ENCODE measurements around the gene IL18R1. TPM values are rescaled to one million over a fixed set of nuclear protein-coding genes. Genes with fewer than 3 reads are reported as not detected.

Gene IL18R1
- total and polyA plus RNA-seq, 2 donors = 7.5 to 9.8 TPM

DNA sequence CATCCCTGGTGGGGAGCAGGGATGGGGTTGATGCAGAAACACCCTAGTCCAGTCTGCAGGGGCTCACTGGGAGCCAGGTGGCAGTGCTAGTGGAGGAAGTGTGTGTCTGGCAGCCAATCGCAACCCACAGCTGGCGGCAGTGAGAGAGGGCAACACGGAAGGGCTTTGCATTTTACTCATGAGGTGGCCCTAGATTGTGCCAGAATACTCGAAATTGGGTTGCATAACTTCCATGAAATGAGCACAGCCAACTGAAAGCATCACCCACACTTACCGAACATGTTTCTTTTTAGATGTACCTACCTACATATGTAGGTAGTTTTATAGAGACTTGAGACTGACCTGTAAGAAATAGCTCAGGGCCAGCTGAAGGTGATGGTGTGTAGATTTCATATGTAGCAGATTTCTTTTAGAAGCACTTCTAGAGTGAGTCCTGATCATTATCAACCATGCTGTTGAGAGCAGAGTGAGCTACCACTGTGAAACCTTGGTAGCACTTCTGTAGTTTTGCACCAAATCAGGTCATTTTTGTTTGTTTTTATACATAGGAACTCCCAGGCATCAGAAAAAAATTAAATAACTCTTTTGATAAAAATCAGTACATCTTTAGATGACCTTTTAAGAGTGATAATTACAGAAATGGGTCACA is 13.0 kb downstream of the IL18R1 start:
- 96% methylated on average over 5 of the region's 5 CpGs for WGBS
- DNase-seq (ENCODE audit: low read depth in 6 of 9, low spot score in 9 of 9) = no peak
- peaks cover 0 to 4% of the 10 kb centered on the region in 2 donors for H3K4me1 ChIP-seq (ENCODE audit: control insufficient read depth in 2 of 2, insufficient read depth in 2 of 2, low read length in 2 of 2)
- H3K9me3 ChIP-seq (ENCODE audit: control insufficient read depth in 2 of 2, insufficient read depth in 1 of 2, low read length in 1 of 2) = peaks cover 0 to 7% of the 10 kb centered on the region in 2 donors
- H3K4me3 ChIP-seq (ENCODE audit: low read length in 2 of 2) = no peak overlapping the region
- no peaks in the 10 kb centered on the region for H3K27me3 ChIP-seq (ENCODE audit: control insufficient read depth in 2 of 2, insufficient read depth in 1 of 2, low read length in 1 of 2)
- peak overlapping the region in 1 of 2 donors; percentile 2 for H3K27ac ChIP-seq (ENCODE audit: low read depth in 1 of 2, low read length in 1 of 2)
- no peaks in the 10 kb centered on the region for H3K36me3 ChIP-seq (ENCODE audit: control insufficient read depth in 2 of 2, insufficient read depth in 2 of 2, low read length in 1 of 2)

GRCh38 chr2:102369866-102370265 is 14.3 kb downstream of the IL18R1 start:
- WGBS = 97% methylated on average over 1 of the region's 1 CpG
- no peak for DNase-seq (ENCODE audit: low read depth in 6 of 9, low spot score in 9 of 9)

GRCh38 chr2:102376052-102376591 is 20.5 kb downstream of the IL18R1 start:
- Histone ChIP-seq H3K27me3 (ENCODE audit: control insufficient read depth in 2 of 2, insufficient read depth in 1 of 2, low read length in 1 of 2) (no peaks in the 10 kb centered on the region), H3K4me3 (ENCODE audit: low read length in 2 of 2) (no peak overlapping the region), H3K27ac (ENCODE audit: low read depth in 1 of 2, low read length in 1 of 2) (no peak overlapping the region), H3K9me3 (ENCODE audit: control insufficient read depth in 2 of 2, insufficient read depth in 1 of 2, low read length in 1 of 2) (no peaks in the 10 kb centered on the region), H3K36me3 (ENCODE audit: control insufficient read depth in 2 of 2, insufficient read depth in 2 of 2, low read length in 1 of 2) (no peaks in the 10 kb centered on the region), H3K4me1 (ENCODE audit: control insufficient read depth in 2 of 2, insufficient read depth in 2 of 2, low read length in 2 of 2) (no peaks in the 10 kb centered on the region)
- WGBS = 97% methylated on average over 1 of the region's 1 CpG
- DNase-seq (ENCODE audit: low read depth in 6 of 9, low spot score in 9 of 9) = no peak

More at GRCh38 chr2:102369866-102370265, 14.3 kb downstream of the IL18R1 start:
- no peak overlapping the region for H3K27ac ChIP-seq (ENCODE audit: low read depth in 1 of 2, low read length in 1 of 2)
- H3K9me3 ChIP-seq (ENCODE audit: control insufficient read depth in 2 of 2, insufficient read depth in 1 of 2, low read length in 1 of 2) = peaks cover 0 to 7% of the 10 kb centered on the region in 2 donors
- peaks cover 0 to 4% of the 10 kb centered on the region in 2 donors for H3K4me1 ChIP-seq (ENCODE audit: control insufficient read depth in 2 of 2, insufficient read depth in 2 of 2, low read length in 2 of 2)
- no peaks in the 10 kb centered on the region for H3K27me3 ChIP-seq (ENCODE audit: control insufficient read depth in 2 of 2, insufficient read depth in 1 of 2, low read length in 1 of 2)
- no peak overlapping the region for H3K4me3 ChIP-seq (ENCODE audit: low read length in 2 of 2)
- no peaks in the 10 kb centered on the region for H3K36me3 ChIP-seq (ENCODE audit: control insufficient read depth in 2 of 2, insufficient read depth in 2 of 2, low read length in 1 of 2)

GRCh38 chr2:102383722-102384121 is 28.1 kb downstream of the IL18R1 start:
- Histone ChIP-seq H3K27me3 (ENCODE audit: control insufficient read depth in 2 of 2, insufficient read depth in 1 of 2, low read length in 1 of 2) (no peaks in the 10 kb centered on the region), H3K4me1 (ENCODE audit: control insufficient read depth in 2 of 2, insufficient read depth in 2 of 2, low read length in 2 of 2) (no peaks in the 10 kb centered on the region), H3K4me3 (ENCODE audit: low read length in 2 of 2) (no peak overlapping the region), H3K36me3 (ENCODE audit: control insufficient read depth in 2 of 2, insufficient read depth in 2 of 2, low read length in 1 of 2) (no peaks in the 10 kb centered on the region), H3K27ac (ENCODE audit: low read depth in 1 of 2, low read length in 1 of 2) (no peak overlapping the region), H3K9me3 (ENCODE audit: control insufficient read depth in 2 of 2, insufficient read depth in 1 of 2, low read length in 1 of 2) (peaks cover 0 to 3% of the 10 kb centered on the region in 2 donors)
- DNase-seq (ENCODE audit: low read depth in 6 of 9, low spot score in 9 of 9) = no peak

- Histone ChIP-seq H3K27ac (ENCODE audit: low read depth in 1 of 2, low read length in 1 of 2) (no peak overlapping the region), H3K4me1 (ENCODE audit: control insufficient read depth in 2 of 2, insufficient read depth in 2 of 2, low read length in 2 of 2) (no peaks in the 10 kb centered on the region), H3K9me3 (ENCODE audit: control insufficient read depth in 2 of 2, insufficient read depth in 1 of 2, low read length in 1 of 2) (peaks cover 0 to 3% of the 10 kb centered on the region in 2 donors), H3K4me3 (ENCODE audit: low read length in 2 of 2) (no peak overlapping the region), H3K36me3 (ENCODE audit: control insufficient read depth in 2 of 2, insufficient read depth in 2 of 2, low read length in 1 of 2) (no peaks in the 10 kb centered on the region), H3K27me3 (ENCODE audit: control insufficient read depth in 2 of 2, insufficient read depth in 1 of 2, low read length in 1 of 2) (no peaks in the 10 kb centered on the region)
- DNase-seq (ENCODE audit: low read depth in 6 of 9, low spot score in 9 of 9) = no peak
- whole genome bisulfite sequencing = 95% methylated on average over 1 of the region's 1 CpG
These were observed 29.9 kb downstream of the IL18R1 start for GRCh38 chr2:102385522-102385921.

- H3K27ac ChIP-seq (ENCODE audit: low read depth in 1 of 2, low read length in 1 of 2) = no peak overlapping the region
- DNase-seq (ENCODE audit: low read depth in 6 of 9, low spot score in 9 of 9) = no peak
- WGBS = 94% methylated on average over 3 of the region's 3 CpGs
- H3K9me3 ChIP-seq (ENCODE audit: control insufficient read depth in 2 of 2, insufficient read depth in 1 of 2, low read length in 1 of 2) = peaks cover 0 to 3% of the 10 kb centered on the region in 2 donors
- no peaks in the 10 kb centered on the region for H3K27me3 ChIP-seq (ENCODE audit: control insufficient read depth in 2 of 2, insufficient read depth in 1 of 2, low read length in 1 of 2)
- H3K4me3 ChIP-seq (ENCODE audit: low read length in 2 of 2) = no peak overlapping the region
- no peaks in the 10 kb centered on the region for H3K4me1 ChIP-seq (ENCODE audit: control insufficient read depth in 2 of 2, insufficient read depth in 2 of 2, low read length in 2 of 2)
- no peaks in the 10 kb centered on the region for H3K36me3 ChIP-seq (ENCODE audit: control insufficient read depth in 2 of 2, insufficient read depth in 2 of 2, low read length in 1 of 2)
These were observed 30.4 kb downstream of the IL18R1 start for GRCh38 chr2:102386004-102386403.

DNA sequence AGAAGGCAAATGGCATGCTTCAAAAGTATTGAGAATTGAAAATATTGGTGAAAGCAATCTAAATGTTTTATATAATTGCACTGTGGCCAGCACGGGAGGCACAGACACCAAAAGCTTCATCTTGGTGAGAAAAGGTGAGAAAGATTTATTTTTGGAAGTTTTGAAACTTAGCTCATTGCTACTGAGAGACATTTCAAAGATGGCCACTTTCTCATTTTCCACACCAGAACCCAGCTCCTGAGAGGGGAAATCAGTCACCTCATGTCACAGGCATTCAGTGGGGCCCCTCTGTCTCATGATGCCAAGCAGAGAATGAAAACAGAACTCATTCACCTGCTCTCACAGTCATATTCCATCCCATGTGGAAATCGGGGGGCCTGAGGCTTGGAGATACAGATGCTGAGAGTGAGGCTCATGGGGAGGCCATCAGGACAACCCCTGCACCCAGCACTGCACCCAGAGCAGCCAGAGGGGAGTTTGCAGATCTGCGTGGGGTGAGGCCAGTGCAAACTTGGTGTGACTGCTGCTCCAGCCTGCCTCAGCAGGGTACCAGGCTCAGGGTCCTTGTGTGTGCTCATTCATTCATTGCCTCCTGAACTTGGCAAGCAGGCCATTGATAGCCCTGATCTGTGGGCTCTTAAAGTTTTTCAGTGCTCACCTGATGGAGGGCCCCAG is 31.4 kb downstream of the IL18R1 start:
- Histone ChIP-seq H3K9me3 (ENCODE audit: control insufficient read depth in 2 of 2, insufficient read depth in 1 of 2, low read length in 1 of 2) (peaks cover 0 to 3% of the 10 kb centered on the region in 2 donors), H3K27me3 (ENCODE audit: control insufficient read depth in 2 of 2, insufficient read depth in 1 of 2, low read length in 1 of 2) (no peaks in the 10 kb centered on the region), H3K4me3 (ENCODE audit: low read length in 2 of 2) (no peak overlapping the region), H3K4me1 (ENCODE audit: control insufficient read depth in 2 of 2, insufficient read depth in 2 of 2, low read length in 2 of 2) (no peaks in the 10 kb centered on the region), H3K27ac (ENCODE audit: low read depth in 1 of 2, low read length in 1 of 2) (no peak overlapping the region), H3K36me3 (ENCODE audit: control insufficient read depth in 2 of 2, insufficient read depth in 2 of 2, low read length in 1 of 2) (no peaks in the 10 kb centered on the region)
- 95% methylated on average over 3 of the region's 3 CpGs for WGBS
- DNase-seq (ENCODE audit: low read depth in 6 of 9, low spot score in 9 of 9) = no peak

GRCh38 chr2:102387763-102388546 is 32.4 kb downstream of the IL18R1 start:
- Histone ChIP-seq H3K27me3 (ENCODE audit: control insufficient read depth in 2 of 2, insufficient read depth in 1 of 2, low read length in 1 of 2) (no peaks in the 10 kb centered on the region), H3K9me3 (ENCODE audit: control insufficient read depth in 2 of 2, insufficient read depth in 1 of 2, low read length in 1 of 2) (peaks cover 0 to 3% of the 10 kb centered on the region in 2 donors), H3K27ac (ENCODE audit: low read depth in 1 of 2, low read length in 1 of 2) (no peak overlapping the region), H3K4me1 (ENCODE audit: control insufficient read depth in 2 of 2, insufficient read depth in 2 of 2, low read length in 2 of 2) (no peaks in the 10 kb centered on the region), H3K4me3 (ENCODE audit: low read length in 2 of 2) (no peak overlapping the region), H3K36me3 (ENCODE audit: control insufficient read depth in 2 of 2, insufficient read depth in 2 of 2, low read length in 1 of 2) (no peaks in the 10 kb centered on the region)
- DNase-seq (ENCODE audit: low read depth in 6 of 9, low spot score in 9 of 9) = no peak
- 95% methylated on average over 7 of the region's 7 CpGs for WGBS

GRCh38 chr2:102391565-102391964 is 36.0 kb downstream of the IL18R1 start:
- Histone ChIP-seq H3K27me3 (ENCODE audit: control insufficient read depth in 2 of 2, insufficient read depth in 1 of 2, low read length in 1 of 2) (no peaks in the 10 kb centered on the region), H3K4me1 (ENCODE audit: control insufficient read depth in 2 of 2, insufficient read depth in 2 of 2, low read length in 2 of 2) (no peaks in the 10 kb centered on the region), H3K9me3 (ENCODE audit: control insufficient read depth in 2 of 2, insufficient read depth in 1 of 2, low read length in 1 of 2) (no peaks in the 10 kb centered on the region), H3K36me3 (ENCODE audit: control insufficient read depth in 2 of 2, insufficient read depth in 2 of 2, low read length in 1 of 2) (no peaks in the 10 kb centered on the region), H3K27ac (ENCODE audit: low read depth in 1 of 2, low read length in 1 of 2) (no peak overlapping the region), H3K4me3 (ENCODE audit: low read length in 2 of 2) (no peak overlapping the region)
- 91% methylated on average over 2 of the region's 2 CpGs for WGBS
- DNase-seq (ENCODE audit: low read depth in 6 of 9, low spot score in 9 of 9) = no peak

Data from thymus (tissue), 11 donors.